Retinal pigment epithelial cell (primary cell): ENCODE data around the gene SPATA2.

ENCODE experiments used
- DNase-seq: peaks from one replicate; pipeline ENCODE4 v3.0.0-alpha.2; 2010; ENCODE audit warnings: low read depth
- H3K4me3 ChIP-seq: 2 replicates; pipeline ENCODE4 v1.5.1; 2011; ENCODE audit warnings: mild to moderate bottlenecking, low read length, control low read depth, moderate library complexity
- TF ChIP-seq, protein P1 (sequence below): conservative IDR thresholded peaks from 2 replicates; pipeline ENCODE4 v1.5.1; 2011; ENCODE audit warnings: low read depth, low read length, control low read depth, inconsistent platforms

The SPATA2 gene

DNA sequence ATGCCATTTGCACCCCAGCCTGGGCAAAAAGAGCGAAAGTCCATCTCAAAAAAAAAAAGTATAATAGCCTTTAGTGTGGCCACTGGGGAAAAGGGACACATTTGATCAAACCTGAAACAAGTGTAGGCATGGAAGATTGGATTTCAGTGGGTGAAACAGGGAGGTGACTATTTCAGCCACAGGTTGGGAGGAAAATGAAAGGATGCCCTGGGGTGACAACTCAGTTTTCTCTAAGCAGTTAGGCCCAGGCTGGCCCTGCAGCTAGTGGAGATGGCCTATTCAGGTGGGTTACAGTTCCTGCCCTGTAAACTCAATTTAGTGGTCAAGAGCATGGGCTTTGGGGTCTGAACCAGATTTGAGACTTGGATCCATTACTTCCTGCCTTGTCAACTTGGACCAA is 36.4 kb downstream of the SPATA2 start:
- TF ChIP-seq, protein P1, sequence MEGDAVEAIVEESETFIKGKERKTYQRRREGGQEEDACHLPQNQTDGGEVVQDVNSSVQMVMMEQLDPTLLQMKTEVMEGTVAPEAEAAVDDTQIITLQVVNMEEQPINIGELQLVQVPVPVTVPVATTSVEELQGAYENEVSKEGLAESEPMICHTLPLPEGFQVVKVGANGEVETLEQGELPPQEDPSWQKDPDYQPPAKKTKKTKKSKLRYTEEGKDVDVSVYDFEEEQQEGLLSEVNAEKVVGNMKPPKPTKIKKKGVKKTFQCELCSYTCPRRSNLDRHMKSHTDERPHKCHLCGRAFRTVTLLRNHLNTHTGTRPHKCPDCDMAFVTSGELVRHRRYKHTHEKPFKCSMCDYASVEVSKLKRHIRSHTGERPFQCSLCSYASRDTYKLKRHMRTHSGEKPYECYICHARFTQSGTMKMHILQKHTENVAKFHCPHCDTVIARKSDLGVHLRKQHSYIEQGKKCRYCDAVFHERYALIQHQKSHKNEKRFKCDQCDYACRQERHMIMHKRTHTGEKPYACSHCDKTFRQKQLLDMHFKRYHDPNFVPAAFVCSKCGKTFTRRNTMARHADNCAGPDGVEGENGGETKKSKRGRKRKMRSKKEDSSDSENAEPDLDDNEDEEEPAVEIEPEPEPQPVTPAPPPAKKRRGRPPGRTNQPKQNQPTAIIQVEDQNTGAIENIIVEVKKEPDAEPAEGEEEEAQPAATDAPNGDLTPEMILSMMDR, result no peak
- DNase-seq, result no peak
- H3K4me3 ChIP-seq, result no peak overlapping the region

DNA sequence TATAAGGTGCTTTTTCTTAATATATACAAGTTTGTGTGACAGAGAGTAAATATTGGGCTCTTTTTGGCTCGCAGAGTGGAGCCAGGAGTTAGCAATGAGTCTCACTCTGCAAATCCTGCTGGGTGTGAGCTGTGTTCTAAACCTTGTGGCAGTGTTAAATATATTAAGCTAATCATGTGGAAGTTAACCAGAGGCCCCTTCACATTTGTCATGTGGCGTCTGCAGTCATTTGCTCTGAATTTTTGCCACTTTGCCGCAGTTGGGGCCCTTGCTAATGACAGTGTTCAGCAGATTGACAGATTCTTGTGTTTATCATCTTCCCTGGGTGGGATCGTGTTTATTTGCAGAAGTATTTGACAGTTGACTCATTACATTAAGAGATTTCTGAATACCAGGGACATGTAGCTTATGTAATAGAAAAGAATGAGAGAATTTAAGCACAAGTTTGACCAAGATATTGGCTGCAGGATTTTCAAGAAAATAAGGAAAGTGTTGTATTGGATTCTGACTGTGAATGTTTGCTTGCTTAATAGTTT is 37.9 kb downstream of the SPATA2 start:
- H3K4me3 ChIP-seq, result no peak overlapping the region
- TF ChIP-seq, protein P1, result no peak
- no peak for DNase-seq

DNA sequence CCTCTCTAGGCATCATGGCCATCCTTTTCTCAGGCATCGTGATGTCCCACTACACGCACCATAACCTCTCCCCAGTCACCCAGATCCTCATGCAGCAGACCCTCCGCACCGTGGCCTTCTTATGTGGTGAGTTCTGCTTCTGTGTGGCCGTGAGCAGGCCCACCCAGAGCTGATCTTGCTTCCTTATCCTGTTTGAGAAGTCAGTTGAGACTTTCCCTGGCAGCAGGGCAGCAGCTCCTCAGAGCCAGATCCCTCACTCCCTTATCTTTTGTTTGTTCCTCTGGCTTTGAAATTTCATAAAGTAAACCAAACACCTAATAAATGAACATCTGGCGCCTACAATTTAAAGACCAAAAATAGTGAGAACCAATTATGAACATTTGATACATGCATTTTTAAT is 40.6 kb downstream of the SPATA2 start:
- no peak overlapping the region for H3K4me3 ChIP-seq
- no peak for DNase-seq
- TF ChIP-seq, protein P1, result no peak

DNA sequence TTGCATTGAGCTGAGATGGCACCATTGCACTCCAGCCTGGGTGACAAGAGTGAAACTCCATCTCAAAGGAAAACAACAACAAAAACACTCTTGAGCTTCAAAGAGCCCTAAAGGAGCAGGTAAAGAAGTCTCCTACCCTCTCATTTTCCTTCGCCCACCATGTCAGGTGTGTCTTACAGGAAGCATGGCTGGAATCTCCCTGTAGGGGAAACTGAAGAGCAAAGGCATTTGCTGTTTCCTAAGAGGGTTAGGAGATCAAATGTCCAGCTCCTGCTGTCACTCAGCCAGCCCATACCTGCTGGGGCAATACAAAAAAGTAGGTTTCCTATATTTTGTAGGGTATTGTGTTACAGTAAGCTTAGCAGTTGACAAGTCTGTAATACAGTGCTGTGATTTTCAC is 43.3 kb downstream of the SPATA2 start:
- no peak for DNase-seq
- H3K4me3 ChIP-seq, result no peak overlapping the region
- TF ChIP-seq, protein P1, result no peak

DNA sequence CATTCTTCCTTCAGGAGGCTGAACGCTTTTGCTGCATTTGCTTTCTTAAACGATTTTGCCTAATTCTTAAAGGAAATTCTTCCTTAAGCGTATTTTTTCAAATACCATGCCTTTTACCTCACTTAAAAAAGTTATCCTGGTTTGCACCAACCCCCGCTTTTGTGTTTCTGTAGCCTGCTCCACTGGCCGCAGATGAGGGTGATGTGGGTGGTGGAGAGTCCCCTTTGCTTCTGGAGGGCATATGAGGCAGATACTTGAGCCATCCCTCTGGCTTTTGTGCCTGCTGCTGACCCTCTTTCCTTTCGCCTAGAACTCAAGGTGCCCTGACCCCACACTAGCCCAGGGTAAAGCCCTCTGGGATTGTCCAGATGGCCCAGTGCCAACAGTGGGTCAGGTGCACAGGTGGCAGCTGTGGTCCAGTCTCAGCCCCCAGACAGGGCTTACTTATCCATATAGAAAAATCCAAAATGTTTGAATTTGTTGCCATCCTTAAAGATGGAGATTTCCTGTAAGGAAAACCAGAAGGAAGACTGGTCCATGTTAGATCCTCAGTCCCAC is 43.9 kb downstream of the SPATA2 start:
- H3K4me3 ChIP-seq, result no peak overlapping the region
- TF ChIP-seq, protein P1, result no peak
- DNase-seq, result no peak

DNA sequence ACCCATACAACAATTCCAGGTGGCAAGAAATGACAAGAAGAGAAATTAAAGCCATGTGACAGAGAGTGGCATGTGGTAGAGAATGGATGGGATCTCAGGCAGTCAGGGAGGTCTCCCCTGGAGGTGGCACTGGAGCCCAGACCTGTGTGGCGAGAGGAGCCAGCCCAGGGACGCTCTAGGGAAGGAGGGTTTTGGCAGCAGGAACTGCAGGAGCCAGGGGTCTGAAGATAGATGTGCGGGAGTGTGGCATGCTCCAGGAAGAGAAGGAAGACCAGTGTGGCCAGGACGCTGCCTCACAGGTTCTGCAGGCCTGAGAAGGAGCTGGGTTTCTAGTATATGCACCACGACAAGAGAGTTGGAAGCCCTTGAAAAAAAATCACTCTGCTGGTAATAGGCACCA is 45.1 kb downstream of the SPATA2 start:
- DNase-seq, result no peak
- H3K4me3 ChIP-seq, result no peak overlapping the region
- TF ChIP-seq, protein P1, result no peak

DNA sequence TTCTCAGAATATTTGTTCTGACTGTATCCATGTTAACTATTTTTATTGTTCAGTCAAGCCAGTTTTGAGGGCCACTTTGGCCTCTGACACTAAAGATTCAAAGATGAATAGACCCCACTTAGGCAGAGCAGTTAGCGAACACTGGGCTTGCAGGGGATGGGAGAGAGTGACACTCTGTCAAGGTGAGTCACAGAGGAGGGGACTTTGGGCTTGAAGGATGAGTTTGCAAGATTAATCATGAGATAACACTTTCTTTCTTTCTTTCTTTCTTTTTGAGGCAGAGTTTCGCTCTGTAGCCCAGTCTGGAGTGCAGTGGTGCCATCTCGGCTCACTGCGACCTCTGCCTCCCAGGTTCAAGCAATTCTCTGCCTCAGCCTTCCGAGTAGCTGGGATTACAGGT is 46.4 kb downstream of the SPATA2 start:
- no peak for DNase-seq
- no peak overlapping the region for H3K4me3 ChIP-seq
- TF ChIP-seq, protein P1, result no peak
